Heart right ventricle (tissue), 16 donors: ENCODE data around the gene ZNF215. TPM values are rescaled to one million over a fixed set of nuclear protein-coding genes. Genes with fewer than 3 reads are reported as not detected.
"Not testable (repeated sequence)": the region's sequence is repeated elsewhere in the genome, so short reads cannot be mapped to it uniquely, and the experiment has no call there.

Source experiments
- ATAC-seq, 8 donors: fragments of 200-7000 bp; cut with Tn5 transposase; one replicate each; pipeline ENCODE4 v1.9.1; 2020; ENCODE audit warnings: mild to moderate bottlenecking in 8 of 8, moderate library complexity in 8 of 8, moderate number of reproducible peaks in 1 of 8
- DNase-seq, 2 donors: peaks; one replicate each; pipeline ENCODE4 v3.0.0-alpha.2; 2020
- H3K27ac ChIP-seq, 10 donors: fragments of 200-600 bp; sonication (generic) in 2 of 10; one replicate each; pipeline versions ENCODE4 v1.5.0 to v1.8.0; 2020 to 2022; ENCODE audit warnings: mild to moderate bottlenecking in 3 of 10
- H3K27me3 ChIP-seq, 7 donors: fragments of 200-600 bp; one replicate each; pipeline ENCODE4 v1.8.0; 2021 to 2022; ENCODE audit warnings: mild to moderate bottlenecking in 2 of 7
- H3K36me3 ChIP-seq, 9 donors: fragments of 200-600 bp; sonication (generic) in 1 of 9; one replicate each; pipeline versions ENCODE4 v1.5.0 to v1.8.0; 2020 to 2022; ENCODE audit warnings: mild to moderate bottlenecking in 2 of 9
- H3K4me1 ChIP-seq, 9 donors: fragments of 200-600 bp; sonication (generic) in 1 of 9; one replicate each; pipeline versions ENCODE4 v1.5.0 to v1.8.0; 2020 to 2022; ENCODE audit warnings: mild to moderate bottlenecking in 4 of 9
- H3K4me3 ChIP-seq, 10 donors: fragments of 200-600 bp; sonication (generic) in 2 of 10; one replicate each; pipeline versions ENCODE4 v1.5.0 to v1.8.0; 2020 to 2022; ENCODE audit warnings: mild to moderate bottlenecking in 7 of 10, moderate library complexity in 2 of 10
- H3K9me3 ChIP-seq, 11 donors: fragments of 200-600 bp in 10 of 11; sonication (generic) in 2 of 11; one replicate each; pipeline versions ENCODE4 v1.5.0 to v1.8.0; 2013 to 2022; ENCODE audit warnings: mild to moderate bottlenecking in 2 of 11, control low read depth in 1 of 11, moderate library complexity in 1 of 11
- WGBS, 2 donors: extraction: QIAGEN DNeasy Blood & Tissue Kit; methylation state at CpG; one replicate each; pipeline ENCODE4 v1.1.7; 2013; ENCODE audit warnings: inconsistent platforms in 1 of 2; 5-methylcytosine and 5-hydroxymethylcytosine counted together
- intact Hi-C, 10 donors: fragments of 100-400 bp; cut with DNase I; formaldehyde crosslinking; loops; one replicate each; pipeline versions ENCODE4 v1.11.1 to v1.14.2; 2022
- polyA plus RNA-seq, 2 donors: library from polyadenylated mRNA; stranded (reverse); fragments of 200-250 nt; gene quantifications; one replicate each; pipeline ENCODE4 v1.2.3, GENCODE V29; 2013
- total RNA-seq, 10 donors: library from RNA; stranded (reverse); fragmentation: NEBNext Ultra II Directional in 3 of 10; extraction: Animal tissue kit (Norgen Biotek cat#: 25700) in 3 of 10; gene quantifications; one replicate each; pipeline versions ENCODE4 v1.2.1 to v1.2.4, GENCODE V29; 2021 to 2023
- TF ChIP-seq, protein P1 (sequence below), 9 donors: fragments of 200-600 bp; sonication (generic) in 2 of 9; IDR thresholded peaks; one replicate each; pipeline versions ENCODE4 v1.5.0 to v1.8.0; 2021 to 2022; ENCODE audit warnings: antibody characterized with exemption in 9 of 9, mild to moderate bottlenecking in 5 of 9, moderate library complexity in 1 of 9
- donor health status: Arrhythmogenic right ventricular cardiomyopathy.
- donor health status: ischemic (EF 13 %, LVEDD 7.1; RV severe dilation, severe dysfunction).
- donor health status: healthy with polysubstance abuse.
- donor health status: DM: no; HTN: yes; CAD: no.
- donor health status: DM: no; HTN: no; CAD: no.
- donor health status: ischemic (EF 25% LVEDD 6.9; RV normal size, moderate dysfunction).
- donor health status: ischemic (EF 25% LVEDD 5.7; RV mildly dilated, moderate dysfunction).
- donor health status: healthy.
- donor health status: DM: yes; HTN: yes; CAD: no.
- donor health status: Ischemic cardiomyopathy.
- donor health status: ischemic (EF 35%, LVEDD 5.7; RV mildly dilated, moderate dysfunction).
- donor health status: nonischemic (EF 11% LVEDD 7.7; RV severe dilation, severe dysfunction).
- donor health status: DM: yes; HTN: yes; CAD: no.
- donor health status: PGD.
- donor health status: ischemic (EF 29% LVEDD 5.4; RV normal size, mild dysfunction).
- donor health status: nonischemic (EF 23%, LVEDD 6.1; RV moderate dilation, normal function).

ZNF215 gene
- total and polyA plus RNA-seq, 12 donors, result 0.15 to 0.52 (median 0.30) TPM; not detected in 1

DNA sequence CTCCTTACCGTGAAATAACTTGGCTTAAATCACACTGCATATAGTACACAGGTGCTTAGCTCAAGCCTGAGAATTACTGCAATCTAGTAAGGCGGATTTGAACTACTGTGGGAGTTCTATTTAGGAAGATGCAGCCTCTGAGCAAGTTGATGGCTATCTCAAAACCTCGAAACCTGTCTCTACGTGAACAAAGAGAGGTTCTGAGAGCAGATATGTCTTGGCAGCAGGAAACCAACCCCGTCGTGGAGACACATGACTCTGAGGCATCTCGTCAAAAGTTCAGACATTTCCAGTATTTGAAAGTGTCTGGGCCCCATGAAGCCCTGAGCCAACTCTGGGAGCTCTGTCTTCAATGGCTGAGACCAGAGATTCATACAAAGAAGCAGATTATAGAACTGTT, 5.9 kb downstream of the ZNF215 start:
- peaks cover 0 to 27% (median 10%) of the 10 kb centered on the region in 7 donors for H3K27me3 ChIP-seq
- H3K4me1 ChIP-seq, result peaks cover 0 to 6% (median 3%) of the 10 kb centered on the region in 9 donors
- no peak overlapping the region for H3K27ac ChIP-seq
- H3K9me3 ChIP-seq, result no peaks in the 10 kb centered on the region
- DNase-seq (no peak), ATAC-seq (no peak)
- intact Hi-C loops, result no loop called here
- no peak overlapping the region for H3K4me3 ChIP-seq
- 84 to 92% methylated on average over 7 of the region's 7 CpGs for WGBS, 2 donors
- TF ChIP-seq, protein P1, sequence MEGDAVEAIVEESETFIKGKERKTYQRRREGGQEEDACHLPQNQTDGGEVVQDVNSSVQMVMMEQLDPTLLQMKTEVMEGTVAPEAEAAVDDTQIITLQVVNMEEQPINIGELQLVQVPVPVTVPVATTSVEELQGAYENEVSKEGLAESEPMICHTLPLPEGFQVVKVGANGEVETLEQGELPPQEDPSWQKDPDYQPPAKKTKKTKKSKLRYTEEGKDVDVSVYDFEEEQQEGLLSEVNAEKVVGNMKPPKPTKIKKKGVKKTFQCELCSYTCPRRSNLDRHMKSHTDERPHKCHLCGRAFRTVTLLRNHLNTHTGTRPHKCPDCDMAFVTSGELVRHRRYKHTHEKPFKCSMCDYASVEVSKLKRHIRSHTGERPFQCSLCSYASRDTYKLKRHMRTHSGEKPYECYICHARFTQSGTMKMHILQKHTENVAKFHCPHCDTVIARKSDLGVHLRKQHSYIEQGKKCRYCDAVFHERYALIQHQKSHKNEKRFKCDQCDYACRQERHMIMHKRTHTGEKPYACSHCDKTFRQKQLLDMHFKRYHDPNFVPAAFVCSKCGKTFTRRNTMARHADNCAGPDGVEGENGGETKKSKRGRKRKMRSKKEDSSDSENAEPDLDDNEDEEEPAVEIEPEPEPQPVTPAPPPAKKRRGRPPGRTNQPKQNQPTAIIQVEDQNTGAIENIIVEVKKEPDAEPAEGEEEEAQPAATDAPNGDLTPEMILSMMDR (IDR thresholded peaks at IDR 0.05), result no peak
- no peaks in the 10 kb centered on the region for H3K36me3 ChIP-seq

DNA sequence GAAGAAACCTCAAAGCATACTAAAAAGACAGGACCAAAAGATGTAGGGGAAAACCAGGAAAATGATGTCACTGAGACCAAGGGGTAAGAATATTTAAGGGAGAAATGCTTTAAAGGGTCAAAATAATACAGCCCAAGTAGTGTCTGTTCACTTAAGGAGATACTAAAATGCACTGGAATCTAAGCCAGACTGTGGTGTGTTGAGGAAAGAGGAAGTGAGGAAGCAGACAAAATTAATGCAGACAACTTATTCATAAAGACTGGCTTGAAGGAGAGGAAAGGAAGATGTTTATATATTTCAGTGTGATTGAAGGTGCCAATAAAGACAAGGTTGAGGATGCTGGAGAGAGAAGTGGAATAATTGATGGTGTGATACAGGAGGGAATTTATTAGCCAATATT, 15.7 kb downstream of the ZNF215 start:
- DNase-seq (no peak), ATAC-seq (no peak)
- Histone ChIP-seq H3K36me3 (no peaks in the 10 kb centered on the region), H3K4me3 (no peak overlapping the region), H3K9me3 (no peaks in the 10 kb centered on the region), H3K27ac (no peak overlapping the region), H3K4me1 (no peaks in the 10 kb centered on the region), H3K27me3 (no peaks in the 10 kb centered on the region)
- TF ChIP-seq, protein P1 (IDR thresholded peaks at IDR 0.05), result no peak
- intact Hi-C loops, result no loop called here

DNA sequence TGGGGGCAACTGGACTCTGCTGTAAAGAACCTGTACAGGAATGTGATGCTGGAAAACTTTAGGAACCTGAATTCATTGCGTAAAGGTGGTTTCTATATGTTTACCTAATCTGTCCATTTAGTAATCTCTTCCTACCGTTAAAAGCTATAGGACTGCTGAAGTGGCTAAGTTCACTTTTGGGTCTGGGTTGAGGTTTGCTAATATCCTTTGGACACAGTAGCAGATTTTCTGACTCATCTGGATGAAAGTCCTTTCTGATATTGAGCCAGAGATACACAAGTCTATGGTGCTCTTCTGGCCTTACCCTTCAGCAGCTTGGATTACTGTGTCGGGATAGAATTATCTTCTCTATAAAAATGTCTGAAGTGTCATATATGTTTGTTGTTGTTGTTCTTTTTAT, 16.9 kb downstream of the ZNF215 start:
- TF ChIP-seq, protein P1 (IDR thresholded peaks at IDR 0.05), result no peak
- DNase-seq, result no peak
- intact Hi-C loops, result no loop called here
- Histone ChIP-seq H3K4me3 (no peak overlapping the region), H3K9me3 (peaks cover 0 to 2% (median 0%) of the 10 kb centered on the region in 11 donors), H3K27ac (no peak overlapping the region), H3K27me3 (no peaks in the 10 kb centered on the region), H3K4me1 (no peaks in the 10 kb centered on the region), H3K36me3 (no peaks in the 10 kb centered on the region)
- no peak for ATAC-seq
- WGBS, 2 donors, result 88 to 96% methylated on average over 3 of the region's 3 CpGs

DNA sequence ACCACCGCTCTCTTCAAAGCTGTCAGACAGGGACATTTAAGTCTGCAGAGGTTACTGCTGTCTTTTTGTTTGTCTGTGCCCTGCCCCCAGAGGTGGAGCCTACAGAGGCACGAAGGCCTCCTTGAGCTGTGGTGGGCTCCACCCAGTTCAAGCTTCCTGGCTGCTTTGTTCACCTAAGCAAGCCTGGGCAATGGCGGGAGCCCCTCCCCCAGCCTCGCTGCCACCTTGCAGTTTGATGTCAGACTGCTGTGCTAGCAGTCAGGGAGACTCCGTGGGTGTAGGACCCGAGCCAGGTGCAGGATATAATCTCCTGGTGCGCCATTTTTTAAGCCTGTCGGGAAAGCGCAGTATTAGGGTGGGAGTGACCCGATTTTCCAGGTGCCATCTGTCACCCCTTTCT, 28.0 kb downstream of the ZNF215 start:
- intact Hi-C loops, H3K4me3 ChIP-seq, H3K4me1 ChIP-seq, DNase-seq, H3K27ac ChIP-seq, H3K27me3 ChIP-seq, H3K36me3 ChIP-seq, ATAC-seq: not testable (repeated sequence)
- H3K9me3 ChIP-seq, result peaks cover 0 to 13% (median 0%) of the 10 kb centered on the region in 11 donors
- WGBS, 2 donors, result 89 to 92% methylated on average over 8 to 9 of the region's 10 CpGs

DNA sequence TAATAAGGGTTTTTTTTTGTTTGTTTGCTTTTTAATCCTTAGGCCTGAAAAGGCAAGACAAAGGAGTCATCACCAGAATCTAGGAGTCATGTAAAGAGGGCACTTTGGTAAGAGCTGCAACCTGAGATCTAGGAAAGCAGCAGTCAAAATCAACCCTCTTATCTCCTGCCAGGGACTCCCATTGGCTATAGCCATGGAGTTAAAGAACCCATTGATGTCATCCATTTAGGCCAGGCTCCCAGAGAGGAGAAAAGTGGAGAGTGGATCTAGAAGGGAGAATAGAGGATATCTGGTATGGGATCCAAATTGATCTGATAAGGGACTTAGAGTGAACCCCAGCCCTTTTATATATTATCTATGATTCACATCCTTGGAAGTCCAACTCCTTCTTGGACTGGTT, 35.9 kb downstream of the ZNF215 start:
- intact Hi-C loops, result no loop called here
- DNase-seq, result no peak
- Histone ChIP-seq H3K27me3 (no peaks in the 10 kb centered on the region), H3K27ac (no peak overlapping the region), H3K36me3 (no peaks in the 10 kb centered on the region), H3K9me3 (peaks cover 0 to 6% (median 0%) of the 10 kb centered on the region in 11 donors), H3K4me1 (no peaks in the 10 kb centered on the region), H3K4me3 (no peak overlapping the region)
- TF ChIP-seq, protein P1 (IDR thresholded peaks at IDR 0.05), result no peak
- no peak for ATAC-seq
